ENCODE data around the gene KDM2A. TPM values are rescaled to one million over a fixed set of nuclear protein-coding genes. Genes with fewer than 3 reads are reported as not detected.
"Not testable (repeated sequence)": the region's sequence is repeated elsewhere in the genome, so short reads cannot be mapped to it uniquely, and the experiment has no call there.

The KDM2A gene
- total and polyA plus RNA-seq, 5 donors from 2014 or later: 10.7 to 346 (median 12.1) TPM

DNA sequence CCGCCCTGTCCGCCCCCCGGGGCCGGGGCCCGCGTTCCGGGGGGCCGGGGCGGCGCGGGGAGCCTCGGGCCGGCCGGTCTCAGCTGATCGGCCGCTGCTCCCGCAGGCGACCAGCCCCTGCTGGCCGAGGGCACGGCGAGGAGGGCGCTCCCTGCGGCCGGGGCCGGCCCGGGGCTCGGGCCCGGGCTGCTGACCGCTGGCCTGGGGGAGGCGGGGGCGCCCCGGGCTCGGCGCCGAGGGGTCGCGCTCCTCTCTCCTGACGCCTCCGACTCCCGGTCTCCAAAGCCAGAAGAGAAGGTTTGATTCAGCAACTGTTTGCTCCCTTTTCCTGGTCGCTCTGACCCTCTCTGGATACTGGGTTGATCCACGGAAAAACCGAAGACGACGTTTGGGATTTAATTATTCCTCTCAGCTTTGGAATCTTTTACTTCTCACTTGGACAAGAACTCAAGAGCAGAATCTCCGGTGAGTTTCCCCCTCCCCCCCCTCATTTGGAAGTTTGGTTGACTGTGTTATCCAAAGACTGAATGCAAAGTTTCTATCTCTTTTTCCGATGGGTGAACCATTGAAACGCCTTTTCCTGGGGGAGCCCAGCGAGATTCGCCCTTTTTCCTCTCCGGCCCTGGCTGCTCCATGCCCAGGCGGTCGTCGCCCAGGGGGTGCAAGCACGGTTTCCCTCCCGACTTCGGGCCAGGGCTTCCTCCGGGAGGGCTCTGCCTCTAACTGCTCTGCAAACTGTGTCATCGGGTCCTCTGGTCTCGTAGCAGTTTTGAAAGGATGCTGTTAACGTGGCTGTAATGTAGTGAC lies 725 bp downstream of the KDM2A start:
- DNase-seq (peak in 2 of 3 donors; percentile 31 to 48), ATAC-seq (ENCODE audit: low read depth in 2 of 2) (no peak)
- Histone ChIP-seq H3K27me3 (ENCODE audit: control insufficient read depth, insufficient read depth, low read length) (no peaks in the 10 kb centered on the region), H3K36me3 (ENCODE audit: control insufficient read depth, insufficient read depth, low read length) (no peaks in the 10 kb centered on the region), H3K27ac (ENCODE audit: insufficient read depth, low read length, poor library complexity, severe bottlenecking) (peak overlapping the region; percentile 84), H3K9me3 (ENCODE audit: control insufficient read depth in 2 of 2, low read length in 2 of 2) (no peaks in the 10 kb centered on the region), H3K4me1 (ENCODE audit: control insufficient read depth, insufficient read depth, low read length, poor library complexity, severe bottlenecking) (peaks cover 32% of the 10 kb centered on the region), H3K4me3 (ENCODE audit: low read depth, low read length) (peak overlapping the region; percentile 95)
- Mint-ChIP-seq H3K36me3 (peaks cover 3% of the 10 kb centered on the region), H3K27ac (peak overlapping the region; percentile 95 to 98 (median 97)), H3K4me3 (peak overlapping the region; percentile 93 to 100 (median 100)), H3K9me3 (no peaks in the 10 kb centered on the region), H3K27me3 (peaks cover 15% of the 10 kb centered on the region), H3K4me1 (peaks cover 9 to 44% (median 24%) of the 10 kb centered on the region in 4 donors)

DNA sequence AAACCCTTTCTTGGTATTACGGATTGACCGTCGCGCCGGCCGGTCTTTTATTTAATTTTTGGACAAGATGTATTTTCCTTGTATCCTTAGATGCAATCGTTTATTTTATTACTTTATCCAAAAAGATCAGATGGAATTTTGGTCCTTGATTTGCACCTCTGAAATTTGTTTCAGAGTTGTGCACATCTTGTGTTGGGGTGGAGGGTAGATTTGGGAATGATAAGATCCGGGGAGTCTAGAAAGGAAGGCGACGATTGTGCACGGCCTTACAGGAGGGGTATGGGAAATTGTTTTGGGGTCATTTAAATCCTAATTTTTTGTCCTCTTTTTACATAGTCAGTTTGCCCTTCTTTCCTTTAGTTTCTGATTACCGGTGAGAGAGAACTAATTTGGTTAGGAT lies 1.4 kb downstream of the KDM2A start:
- Histone ChIP-seq H3K27me3 (ENCODE audit: control insufficient read depth, insufficient read depth, low read length) (no peaks in the 10 kb centered on the region), H3K4me1 (ENCODE audit: control insufficient read depth, insufficient read depth, low read length, poor library complexity, severe bottlenecking) (peaks cover 32% of the 10 kb centered on the region)
- H3K4me3 Mint-ChIP-seq: peak overlapping the region; percentile 93 to 100 (median 100)

DNA sequence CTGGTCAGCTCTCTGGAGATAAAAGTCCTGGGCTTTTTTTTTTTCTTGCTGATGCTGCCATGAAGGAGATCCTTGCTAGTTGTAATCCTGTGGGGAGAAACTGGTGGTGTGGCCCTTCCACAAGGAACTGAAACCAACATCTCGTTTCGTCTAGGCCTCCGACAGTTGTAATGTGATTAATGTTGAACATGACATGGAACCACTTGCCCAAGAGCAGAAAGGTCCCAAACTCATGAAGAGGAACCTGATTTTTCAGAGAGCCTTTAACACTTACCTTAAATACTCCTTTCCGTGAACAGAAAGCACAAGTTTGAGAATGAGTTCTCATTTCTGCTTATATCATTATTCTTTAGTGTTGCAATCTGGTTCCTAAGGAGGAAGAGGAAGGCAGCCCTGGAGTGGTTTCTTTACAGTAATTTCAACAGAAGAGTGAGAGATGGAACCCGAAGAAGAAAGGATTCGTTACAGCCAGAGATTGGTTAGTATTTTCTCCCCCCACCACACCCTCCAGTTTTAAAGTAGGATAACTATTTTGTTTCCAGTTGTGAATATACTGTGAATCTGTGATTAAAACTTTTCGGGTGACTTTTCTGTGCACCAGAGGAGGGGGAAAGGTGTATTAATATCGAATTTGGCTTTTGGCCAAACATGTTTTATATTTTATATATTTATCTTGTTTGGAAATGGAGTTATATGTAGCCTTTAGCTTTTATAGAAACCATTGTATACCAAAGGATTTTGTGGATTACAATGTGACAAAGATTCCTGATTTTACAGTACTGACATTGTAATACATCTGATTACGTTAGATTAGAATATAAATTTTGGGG lies 2.0 kb downstream of the KDM2A start:
- ATAC-seq (ENCODE audit: low read depth in 2 of 2) (no peak), DNase-seq (peak in 1 of 3 donors; percentile 45)
- H3K9me3 ChIP-seq (ENCODE audit: control insufficient read depth in 2 of 2, low read length in 2 of 2): no peaks in the 10 kb centered on the region
- peaks cover 11% of the 10 kb centered on the region for H3K27me3 Mint-ChIP-seq
- H3K4me1 Mint-ChIP-seq: peaks cover 9 to 44% (median 24%) of the 10 kb centered on the region in 4 donors
- peak overlapping the region; percentile 94 to 97 (median 95) for H3K27ac Mint-ChIP-seq
- H3K27me3 ChIP-seq (ENCODE audit: control insufficient read depth, insufficient read depth, low read length): no peaks in the 10 kb centered on the region
- peak overlapping the region; percentile 60 for H3K27ac ChIP-seq (ENCODE audit: insufficient read depth, low read length, poor library complexity, severe bottlenecking)
- peaks cover 3% of the 10 kb centered on the region for H3K36me3 Mint-ChIP-seq
- peak overlapping the region; percentile 95 for H3K4me3 ChIP-seq (ENCODE audit: low read depth, low read length)
- peaks cover 2% of the 10 kb centered on the region for H3K36me3 ChIP-seq (ENCODE audit: control insufficient read depth, insufficient read depth, low read length)
- H3K9me3 Mint-ChIP-seq: no peaks in the 10 kb centered on the region
- H3K4me1 ChIP-seq (ENCODE audit: control insufficient read depth, insufficient read depth, low read length, poor library complexity, severe bottlenecking): peaks cover 32% of the 10 kb centered on the region
- peak overlapping the region; percentile 93 to 100 (median 100) for H3K4me3 Mint-ChIP-seq

More for the DNA sequence above, 1.4 kb downstream of the KDM2A start:
- Histone ChIP-seq H3K36me3 (ENCODE audit: control insufficient read depth, insufficient read depth, low read length) (no peaks in the 10 kb centered on the region), H3K4me3 (ENCODE audit: low read depth, low read length) (peak overlapping the region; percentile 95), H3K27ac (ENCODE audit: insufficient read depth, low read length, poor library complexity, severe bottlenecking) (peak overlapping the region; percentile 60), H3K9me3 (ENCODE audit: control insufficient read depth in 2 of 2, low read length in 2 of 2) (no peaks in the 10 kb centered on the region)
- Mint-ChIP-seq H3K36me3 (peaks cover 3% of the 10 kb centered on the region), H3K27me3 (peaks cover 11% of the 10 kb centered on the region), H3K27ac (peak overlapping the region; percentile 94 to 97 (median 95)), H3K9me3 (no peaks in the 10 kb centered on the region), H3K4me1 (peaks cover 9 to 44% (median 24%) of the 10 kb centered on the region in 4 donors)
- ATAC-seq (ENCODE audit: low read depth in 2 of 2): no peak
- DNase-seq: no peak

DNA sequence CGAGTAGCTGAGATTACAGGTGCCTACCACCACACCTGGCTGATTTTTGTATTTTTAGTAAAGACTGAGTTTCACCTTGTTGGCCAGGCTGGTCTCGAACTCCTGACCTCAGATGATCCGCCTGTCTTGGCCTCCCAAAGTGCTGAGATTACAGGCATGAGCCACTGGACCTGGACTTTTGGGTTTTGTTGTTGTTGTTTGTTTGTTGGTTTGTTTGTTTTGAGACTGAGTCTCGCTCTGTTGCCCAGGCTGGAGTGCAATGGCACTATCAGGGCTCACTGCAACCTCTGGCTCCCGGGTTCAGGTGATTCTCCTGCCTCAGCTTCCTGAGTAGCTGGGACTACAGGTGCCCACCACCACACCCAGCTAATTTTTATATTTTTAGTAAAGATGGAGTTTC lies 4.7 kb downstream of the KDM2A start:
- not testable (repeated sequence) for H3K4me3 ChIP-seq (ENCODE audit: low read depth, low read length); H3K27ac ChIP-seq (ENCODE audit: insufficient read depth, low read length, poor library complexity, severe bottlenecking); ATAC-seq (ENCODE audit: low read depth in 2 of 2); H3K9me3 ChIP-seq (ENCODE audit: control insufficient read depth in 2 of 2, low read length in 2 of 2); H3K27me3 Mint-ChIP-seq; H3K36me3 Mint-ChIP-seq; H3K27me3 ChIP-seq (ENCODE audit: control insufficient read depth, insufficient read depth, low read length); H3K9me3 Mint-ChIP-seq; DNase-seq
- Mint-ChIP-seq H3K4me3 (peak overlapping the region in 1 of 4 donors; percentile 65), H3K4me1 (peaks cover 9 to 47% (median 31%) of the 10 kb centered on the region in 4 donors), H3K27ac (peak overlapping the region in 1 of 3 donors; percentile 32)
- Histone ChIP-seq H3K36me3 (ENCODE audit: control insufficient read depth, insufficient read depth, low read length) (peaks cover 18% of the 10 kb centered on the region), H3K4me1 (ENCODE audit: control insufficient read depth, insufficient read depth, low read length, poor library complexity, severe bottlenecking) (peaks cover 33% of the 10 kb centered on the region)

DNA sequence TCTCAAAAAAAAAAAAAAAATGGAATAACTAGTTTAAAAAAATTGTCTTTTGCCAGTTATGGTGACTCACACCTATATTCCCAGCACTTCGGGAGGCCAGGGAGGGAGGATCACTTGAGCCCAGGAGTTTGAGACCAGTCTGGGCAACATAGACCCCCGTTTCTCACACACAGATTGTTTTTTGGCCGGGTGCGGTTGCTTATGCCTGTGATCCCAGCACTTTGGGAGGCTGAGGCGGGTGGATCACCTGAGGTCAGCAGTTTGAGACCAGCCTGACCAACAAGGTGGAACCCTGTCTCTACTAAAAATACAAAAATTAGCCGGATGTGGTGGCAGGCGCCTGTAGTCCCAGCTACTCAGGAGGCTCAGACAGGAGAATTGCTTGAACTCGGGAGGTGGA lies 7.2 kb downstream of the KDM2A start:
- H3K27ac ChIP-seq (ENCODE audit: insufficient read depth, low read length, poor library complexity, severe bottlenecking); ATAC-seq (ENCODE audit: low read depth in 2 of 2); H3K4me3 ChIP-seq (ENCODE audit: low read depth, low read length); H3K27ac Mint-ChIP-seq; H3K4me3 Mint-ChIP-seq; H3K27me3 ChIP-seq (ENCODE audit: control insufficient read depth, insufficient read depth, low read length); DNase-seq; H3K27me3 Mint-ChIP-seq; H3K9me3 Mint-ChIP-seq; H3K9me3 ChIP-seq (ENCODE audit: control insufficient read depth in 2 of 2, low read length in 2 of 2): not testable (repeated sequence)
- peaks cover 11 to 50% (median 32%) of the 10 kb centered on the region in 4 donors for H3K4me1 Mint-ChIP-seq
- H3K4me1 ChIP-seq (ENCODE audit: control insufficient read depth, insufficient read depth, low read length, poor library complexity, severe bottlenecking): peaks cover 25% of the 10 kb centered on the region
- H3K36me3 Mint-ChIP-seq: peaks cover 19% of the 10 kb centered on the region
- H3K36me3 ChIP-seq (ENCODE audit: control insufficient read depth, insufficient read depth, low read length): peaks cover 26% of the 10 kb centered on the region

DNA sequence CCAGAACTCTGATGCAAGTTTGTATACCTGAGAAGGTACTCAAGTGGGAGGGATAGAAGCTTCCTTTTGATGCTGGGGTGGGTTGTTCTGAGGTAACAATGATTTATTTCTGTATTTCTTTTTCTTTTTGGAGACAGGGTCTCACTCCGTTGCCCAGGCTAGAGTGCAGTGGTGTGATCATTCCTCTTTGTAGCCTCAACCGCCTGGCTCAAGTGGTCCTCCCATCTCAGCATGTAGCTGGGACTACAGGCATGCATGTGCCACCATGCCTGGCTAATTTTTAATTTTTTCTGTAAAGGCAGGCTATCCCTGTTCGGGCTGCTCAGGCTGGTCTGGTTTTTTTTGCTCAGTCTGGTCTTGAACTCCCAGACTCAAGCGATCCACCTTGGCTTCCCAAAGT lies 7.9 kb downstream of the KDM2A start:
- Histone ChIP-seq H3K27me3 (ENCODE audit: control insufficient read depth, insufficient read depth, low read length) (no peaks in the 10 kb centered on the region), H3K4me1 (ENCODE audit: control insufficient read depth, insufficient read depth, low read length, poor library complexity, severe bottlenecking) (peaks cover 18% of the 10 kb centered on the region), H3K9me3 (ENCODE audit: control insufficient read depth in 2 of 2, low read length in 2 of 2) (no peaks in the 10 kb centered on the region), H3K27ac (ENCODE audit: insufficient read depth, low read length, poor library complexity, severe bottlenecking) (peak overlapping the region; percentile 23), H3K4me3 (ENCODE audit: low read depth, low read length) (no peak overlapping the region), H3K36me3 (ENCODE audit: control insufficient read depth, insufficient read depth, low read length) (peaks cover 32% of the 10 kb centered on the region)
- no peak for ATAC-seq (ENCODE audit: low read depth in 2 of 2)
- Mint-ChIP-seq H3K36me3 (peaks cover 24% of the 10 kb centered on the region), H3K27ac (peak overlapping the region in 1 of 3 donors; percentile 68), H3K4me1 (peaks cover 10 to 49% (median 30%) of the 10 kb centered on the region in 4 donors), H3K9me3 (no peaks in the 10 kb centered on the region), H3K4me3 (peak overlapping the region in 1 of 4 donors; percentile 44), H3K27me3 (no peaks in the 10 kb centered on the region)
- no peak for DNase-seq

DNA sequence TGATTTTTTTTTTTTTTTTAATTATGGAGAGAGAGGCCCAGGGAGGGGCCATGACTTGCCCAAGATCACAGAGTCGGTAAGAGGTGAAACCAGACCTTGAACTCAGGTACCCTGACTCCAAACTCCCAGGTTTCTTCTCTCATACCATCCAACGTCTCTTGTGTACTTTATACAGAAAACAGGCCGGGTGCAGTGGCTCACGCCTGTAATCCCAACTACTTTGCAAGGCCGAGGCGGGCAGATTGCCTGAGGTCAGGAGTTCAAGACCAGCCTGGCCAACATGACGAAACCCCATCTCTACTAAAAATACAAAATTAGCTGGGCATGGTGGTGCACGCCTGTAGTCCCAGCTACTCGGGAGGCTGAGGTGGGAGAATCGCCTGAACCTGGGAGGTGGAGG lies 11.8 kb downstream of the KDM2A start:
- DNase-seq; H3K4me1 ChIP-seq (ENCODE audit: control insufficient read depth, insufficient read depth, low read length, poor library complexity, severe bottlenecking); H3K4me3 Mint-ChIP-seq; H3K27me3 Mint-ChIP-seq; ATAC-seq (ENCODE audit: low read depth in 2 of 2); H3K9me3 Mint-ChIP-seq; H3K9me3 ChIP-seq (ENCODE audit: control insufficient read depth in 2 of 2, low read length in 2 of 2); H3K4me3 ChIP-seq (ENCODE audit: low read depth, low read length); H3K27ac Mint-ChIP-seq; H3K27me3 ChIP-seq (ENCODE audit: control insufficient read depth, insufficient read depth, low read length); H3K27ac ChIP-seq (ENCODE audit: insufficient read depth, low read length, poor library complexity, severe bottlenecking): not testable (repeated sequence)
- peaks cover 63% of the 10 kb centered on the region for H3K36me3 ChIP-seq (ENCODE audit: control insufficient read depth, insufficient read depth, low read length)
- peaks cover 10 to 46% (median 32%) of the 10 kb centered on the region in 4 donors for H3K4me1 Mint-ChIP-seq
- peaks cover 39% of the 10 kb centered on the region for H3K36me3 Mint-ChIP-seq

Data from CD4-positive, CD25-positive, alpha-beta regulatory T cell (primary cell).